Natural killer cell (primary cell): Measurements from ENCODE around the gene ZC3H15. TPM values are rescaled to one million over a fixed set of nuclear protein-coding genes. Genes with fewer than 3 reads are reported as not detected.
"Not testable (repeated sequence)": the region's sequence is repeated elsewhere in the genome, so short reads cannot be mapped to it uniquely, and the experiment has no call there.

Experiments used
- ATAC-seq, 3 donors: fragments of 150-1000 bp in 2 of 3; fragments of 200-7000 bp in 1 of 3; cut with Tn5 transposase; 1 replicate in 1 of 3; 2 replicates in 2 of 3; pipeline ENCODE4 v1.10.0; 2021; ENCODE audit warnings: mild to moderate bottlenecking in 2 of 3, moderate library complexity in 2 of 3
- DNase-seq, 2 donors: peaks; one replicate each; pipeline versions ENCODE4 v3.0.0 to v3.0.0-alpha.2; 2013 to 2021; ENCODE audit warnings: mixed read lengths in 1 of 2
- H3K27ac ChIP-seq: one replicate; pipeline ENCODE4 v1.5.1; 2013; ENCODE audit warnings: mild to moderate bottlenecking, low read length
- H3K27me3 ChIP-seq: one replicate; pipeline ENCODE4 v1.6.1; 2013; ENCODE audit warnings: low read length; ENCODE audit not compliant: control insufficient read depth, insufficient read depth
- H3K36me3 ChIP-seq: one replicate; pipeline ENCODE4 v1.6.1; 2013; ENCODE audit warnings: low read length; ENCODE audit not compliant: control insufficient read depth, insufficient read depth
- H3K4me1 ChIP-seq: one replicate; pipeline ENCODE4 v1.6.1; 2013; ENCODE audit warnings: low read length; ENCODE audit not compliant: control insufficient read depth, insufficient read depth
- H3K4me3 ChIP-seq: one replicate; pipeline ENCODE4 v1.5.1; 2013; ENCODE audit warnings: low read length
- H3K9me3 ChIP-seq: one replicate; pipeline ENCODE4 v1.6.1; 2013; ENCODE audit warnings: low read length; ENCODE audit not compliant: control insufficient read depth, insufficient read depth
- H3K27ac Mint-ChIP-seq, 2 donors: one replicate each; pipeline ENCODE4 v1.8.0; 2022; ENCODE audit warnings: mild to moderate bottlenecking in 2 of 2, mixed read lengths in 2 of 2, moderate library complexity in 1 of 2
- H3K27me3 Mint-ChIP-seq, 2 donors: one replicate each; pipeline ENCODE4 v1.8.0; 2022; ENCODE audit warnings: low read depth in 2 of 2, mixed read lengths in 2 of 2
- H3K36me3 Mint-ChIP-seq: one replicate; pipeline ENCODE4 v1.8.0; 2022; ENCODE audit warnings: mixed read lengths
- H3K4me1 Mint-ChIP-seq, 2 donors: one replicate each; pipeline ENCODE4 v1.8.0; 2022; ENCODE audit warnings: mixed read lengths in 2 of 2
- H3K4me3 Mint-ChIP-seq: one replicate; pipeline ENCODE4 v1.8.0; 2022; ENCODE audit warnings: mild to moderate bottlenecking, moderate library complexity, mixed read lengths
- H3K9me3 Mint-ChIP-seq, 2 donors: one replicate each; pipeline ENCODE4 v1.8.0; 2022; ENCODE audit warnings: mixed read lengths in 2 of 2
- CTCF ChIP-seq: fragments of 200-600 bp; IDR thresholded peaks from one replicate; pipeline ENCODE4 v1.8.0; 2022; ENCODE audit warnings: antibody characterized with exemption
- WGBS: methylation state at CpG from one replicate; pipeline ENCODE4 v1.1.7; 2013; ENCODE audit warnings: missing lambda C conversion rate; ENCODE audit not compliant: insufficient coverage; 5-methylcytosine and 5-hydroxymethylcytosine counted together
- intact Hi-C: fragments of 100-400 bp; cut with micrococcal nuclease; formaldehyde crosslinking; loops from one replicate; pipeline ENCODE4 v1.14.2; 2022
- total RNA-seq, 4 donors: library from RNA; stranded (reverse); fragments of 120-200 nt in 1 of 4; gene quantifications; one replicate each; pipeline versions ENCODE4 v1.2.3 to v1.2.4, GENCODE V29; 2013 to 2022

ZC3H15 gene
- total RNA-seq, 3 donors from 2014 or later (not counting 1 experiment from before 2014, with no cell fraction given): 92.5 to 115 (median 106) TPM

- ATAC-seq (no peak), DNase-seq (no peak)
- H3K4me3 Mint-ChIP-seq: no peak overlapping the region
- no peaks in the 10 kb centered on the region for H3K27me3 Mint-ChIP-seq
- H3K9me3 ChIP-seq: no peaks in the 10 kb centered on the region
- peaks cover 7% of the 10 kb centered on the region for H3K36me3 Mint-ChIP-seq
- H3K4me1 ChIP-seq: no peaks in the 10 kb centered on the region
- intact Hi-C loops: no loop called here
- no peak overlapping the region for H3K27ac ChIP-seq
- H3K9me3 Mint-ChIP-seq: no peaks in the 10 kb centered on the region
- WGBS: 55% methylated on average over 4 of the region's 4 CpGs
- no peaks in the 10 kb centered on the region for H3K27me3 ChIP-seq
- peak overlapping the region in 1 of 2 donors; percentile 55 for H3K27ac Mint-ChIP-seq
- no peak for TF ChIP-seq CTCF
- no peak overlapping the region for H3K4me3 ChIP-seq
- peaks cover 5 to 12% of the 10 kb centered on the region in 2 donors for H3K4me1 Mint-ChIP-seq
- peaks cover 12% of the 10 kb centered on the region for H3K36me3 ChIP-seq
Measured at GRCh38 chr2:186518291-186518690, 32.2 kb downstream of the ZC3H15 start.

GRCh38 chr2:186518945-186519344 lies 32.9 kb downstream of the ZC3H15 start:
- TF ChIP-seq CTCF: no peak
- Histone ChIP-seq H3K4me1 (no peaks in the 10 kb centered on the region), H3K4me3 (no peak overlapping the region), H3K27me3 (no peaks in the 10 kb centered on the region), H3K9me3 (no peaks in the 10 kb centered on the region), H3K36me3 (peaks cover 6% of the 10 kb centered on the region), H3K27ac (no peak overlapping the region)
- intact Hi-C loops: no loop called here
- H3K4me1 Mint-ChIP-seq: peaks cover 5 to 12% of the 10 kb centered on the region in 2 donors
- 89% methylated on average over 3 of the region's 3 CpGs for WGBS
- no peaks in the 10 kb centered on the region for H3K9me3 Mint-ChIP-seq
- peaks cover 7% of the 10 kb centered on the region for H3K36me3 Mint-ChIP-seq
- no peak for DNase-seq
- peak overlapping the region in 1 of 2 donors; percentile 55 for H3K27ac Mint-ChIP-seq
- ATAC-seq: no peak
- no peaks in the 10 kb centered on the region for H3K27me3 Mint-ChIP-seq
- H3K4me3 Mint-ChIP-seq: no peak overlapping the region

GRCh38 chr2:186521570-186522153 lies 35.6 kb downstream of the ZC3H15 start:
- H3K4me3 ChIP-seq, H3K27me3 ChIP-seq, H3K4me1 ChIP-seq, H3K27me3 Mint-ChIP-seq, DNase-seq, H3K36me3 Mint-ChIP-seq, H3K27ac ChIP-seq, H3K9me3 Mint-ChIP-seq, ATAC-seq, H3K36me3 ChIP-seq, intact Hi-C loops, H3K9me3 ChIP-seq, H3K4me3 Mint-ChIP-seq: not testable (repeated sequence)
- H3K27ac Mint-ChIP-seq: peak overlapping the region in 1 of 2 donors; percentile 29
- 95% methylated on average over 7 of the region's 9 CpGs for WGBS
- peaks cover 5 to 12% of the 10 kb centered on the region in 2 donors for H3K4me1 Mint-ChIP-seq

DNA sequence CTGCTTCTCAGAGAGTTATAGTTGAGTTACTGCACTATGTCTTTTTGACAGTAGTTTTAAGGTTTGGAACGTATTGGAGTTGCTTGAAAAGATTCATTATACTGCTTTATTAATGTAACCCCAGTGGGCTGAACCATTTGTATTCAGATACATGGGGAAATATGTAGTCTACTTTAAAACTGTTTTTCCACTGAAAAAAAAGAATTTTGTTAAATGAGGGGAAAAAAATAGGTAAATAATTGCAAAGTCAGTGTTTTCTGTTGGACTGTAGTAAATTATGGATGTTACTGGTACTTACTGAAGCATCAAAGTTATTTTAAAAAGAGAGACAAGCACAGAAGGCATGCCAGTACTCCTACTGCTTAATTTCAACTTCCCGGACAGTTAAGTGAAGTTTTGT lies 36.4 kb downstream of the ZC3H15 start:
- H3K4me3 Mint-ChIP-seq: no peak overlapping the region

More for the DNA sequence above, 36.4 kb downstream of the ZC3H15 start:
- DNase-seq (no peak), ATAC-seq (no peak)
- peaks cover 7% of the 10 kb centered on the region for H3K36me3 Mint-ChIP-seq
- H3K9me3 Mint-ChIP-seq: no peaks in the 10 kb centered on the region
- H3K4me1 ChIP-seq: no peaks in the 10 kb centered on the region
- intact Hi-C loops: no loop called here
- no peak overlapping the region for H3K27ac ChIP-seq
- H3K27ac Mint-ChIP-seq: no peak overlapping the region
- peaks cover 5 to 12% of the 10 kb centered on the region in 2 donors for H3K4me1 Mint-ChIP-seq
- no peaks in the 10 kb centered on the region for H3K27me3 ChIP-seq
- WGBS: 85% methylated on average over 2 of the region's 2 CpGs
- no peaks in the 10 kb centered on the region for H3K27me3 Mint-ChIP-seq
- no peak for TF ChIP-seq CTCF
- H3K36me3 ChIP-seq: peaks cover 3% of the 10 kb centered on the region
- H3K9me3 ChIP-seq: no peaks in the 10 kb centered on the region
- H3K4me3 ChIP-seq: no peak overlapping the region
